NCI-H2227 (cell line): ENCODE measurements around the gene LHX1.

Source experiments
- DNase-seq: peaks from one replicate; lab custom pipeline; 2025; ENCODE audit not compliant: unreplicated experiment; lab: John Stamatoyannopoulos, UW

Gene LHX1

GRCh38 chr17:36950027-36950426 is 12.8 kb downstream of the LHX1 start:
- DNase-seq, result no peak

- DNase-seq, result no peak
Measured at GRCh38 chr17:36951084-36951789, 14.0 kb downstream of the LHX1 start.

GRCh38 chr17:36971508-36971907 is 34.2 kb downstream of the LHX1 start:
- DNase-seq, result no peak

- DNase-seq, result no peak
Measured at GRCh38 chr17:36972186-36972700, 35.0 kb downstream of the LHX1 start.

- DNase-seq, result no peak
Measured at GRCh38 chr17:36972905-36973304, 35.6 kb downstream of the LHX1 start.

- no peak for DNase-seq
Measured at GRCh38 chr17:36975922-36976515, 38.7 kb downstream of the LHX1 start.

- DNase-seq, result no peak
Measured at GRCh38 chr17:36977066-36977465, 39.8 kb downstream of the LHX1 start.

- DNase-seq, result no peak
Measured at GRCh38 chr17:36977568-36977967, 40.3 kb downstream of the LHX1 start.

GRCh38 chr17:36978810-36979564 is 41.7 kb downstream of the LHX1 start:
- no peak for DNase-seq

GRCh38 chr17:36979565-36979941 is 42.3 kb downstream of the LHX1 start:
- no peak for DNase-seq

GRCh38 chr17:36980280-36980761 is 43.0 kb downstream of the LHX1 start:
- DNase-seq, result no peak

GRCh38 chr17:36983618-36984017 is 46.3 kb downstream of the LHX1 start:
- DNase-seq, result no peak

GRCh38 chr17:36989173-36989572 is 51.9 kb downstream of the LHX1 start:
- no peak for DNase-seq

GRCh38 chr17:36992701-36993100 is 55.4 kb downstream of the LHX1 start:
- DNase-seq, result peak; percentile 41

GRCh38 chr17:36993227-36993626 is 56.0 kb downstream of the LHX1 start:
- peak; percentile 41 for DNase-seq
